ENCODE measurements around the gene SMIM13.

SMIM13 gene

DNA sequence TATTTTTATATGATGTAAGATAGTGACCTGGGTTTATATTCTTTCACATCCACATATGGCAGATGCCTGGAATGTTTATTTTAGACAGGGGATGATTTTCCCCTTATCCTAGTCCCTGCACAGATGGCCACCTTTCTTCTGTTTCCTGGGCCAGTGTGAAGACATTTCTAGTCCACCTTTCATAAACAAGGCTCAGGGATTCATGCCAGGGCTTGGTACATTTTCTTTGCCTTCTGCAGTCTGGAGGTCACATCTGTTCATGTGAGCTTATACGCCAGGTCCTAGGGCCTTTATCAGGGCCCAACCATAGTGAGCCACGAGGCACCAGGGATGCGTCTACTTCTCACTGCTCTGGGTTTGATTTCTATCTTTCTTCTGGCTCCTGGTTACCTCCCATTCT lies 55.9 kb downstream of the SMIM13 start:
- Histone ChIP-seq H3K79me1 (ENCODE audit: low read length) (no peaks in the 10 kb centered on the region), H3K23ac (ENCODE audit: low read length) (no peak overlapping the region), H3K4me1 (ENCODE audit: control insufficient read depth, low read depth, low read length) (no peaks in the 10 kb centered on the region), H3K36me3 (ENCODE audit: control insufficient read depth, insufficient read depth, low read length) (no peaks in the 10 kb centered on the region), H4K5ac (ENCODE audit: low read length) (no peak overlapping the region), H3K4ac (ENCODE audit: low read depth, low read length) (no peak overlapping the region), H3K79me2 (ENCODE audit: control insufficient read depth, insufficient read depth, low read length) (no peaks in the 10 kb centered on the region), H3K9ac (ENCODE audit: low read length) (no peak overlapping the region), H2AK5ac (ENCODE audit: low read length) (no peak overlapping the region), H2BK120ac (ENCODE audit: low read depth, low read length) (no peak overlapping the region), H3K56ac (ENCODE audit: low read length) (no peak overlapping the region), H3K27ac (ENCODE audit: low read depth, low read length) (no peak overlapping the region), H3K4me2 (ENCODE audit: low read length) (no peak overlapping the region), H3K18ac (ENCODE audit: low read length) (no peak overlapping the region), H2BK5ac (ENCODE audit: low read length) (no peak overlapping the region), H3K4me3 (ENCODE audit: low read length) (no peak overlapping the region), H2BK15ac (replicated peaks; ENCODE audit: low read depth) (no peak overlapping the region), H4K8ac (ENCODE audit: low read depth, low read length) (no peak overlapping the region), H3K27me3 (ENCODE audit: insufficient read depth, low read length, poor library complexity) (no peaks in the 10 kb centered on the region)
- no peak for DNase-seq
- no CpG with 5 or more reads among the region's 3 CpGs for WGBS (ENCODE audit: extremely low coverage, insufficient coverage, low lambda C conversion rate)

DNA sequence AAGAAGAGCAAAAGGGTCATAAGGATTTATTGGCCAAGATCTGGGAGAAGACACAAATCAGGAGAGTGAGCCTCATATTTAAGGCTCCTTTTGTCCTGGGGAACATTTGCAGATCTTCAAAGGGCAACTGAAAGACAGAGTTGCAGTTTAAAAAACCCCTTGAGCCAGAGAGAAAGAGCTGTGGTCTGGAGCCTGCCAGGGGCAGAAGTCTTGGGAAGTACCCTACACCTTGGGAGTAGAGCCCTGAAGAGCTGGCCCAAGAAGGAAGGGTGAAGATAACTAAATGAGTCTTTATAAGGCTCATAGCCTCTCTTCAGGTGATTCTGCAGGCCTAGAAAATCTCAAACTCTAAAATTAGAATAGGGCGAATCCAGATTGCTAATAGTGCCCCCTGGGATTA lies 57.9 kb downstream of the SMIM13 start:
- no peak overlapping the region for H2BK15ac ChIP-seq (replicated peaks; ENCODE audit: low read depth)
- H3K4me2 ChIP-seq (ENCODE audit: low read length): no peak overlapping the region
- H3K4me1 ChIP-seq (ENCODE audit: control insufficient read depth, low read depth, low read length): peaks cover 2% of the 10 kb centered on the region
- H3K18ac ChIP-seq (ENCODE audit: low read length): peak overlapping the region; percentile 39
- H3K4me3 ChIP-seq (ENCODE audit: low read length): no peak overlapping the region
- WGBS (ENCODE audit: extremely low coverage, insufficient coverage, low lambda C conversion rate): no CpG with 5 or more reads among the region's 1 CpG
- no peak overlapping the region for H4K5ac ChIP-seq (ENCODE audit: low read length)
- no peaks in the 10 kb centered on the region for H3K79me2 ChIP-seq (ENCODE audit: control insufficient read depth, insufficient read depth, low read length)
- H3K23ac ChIP-seq (ENCODE audit: low read length): no peak overlapping the region
- no peak overlapping the region for H2AK5ac ChIP-seq (ENCODE audit: low read length)
- H3K27me3 ChIP-seq (ENCODE audit: insufficient read depth, low read length, poor library complexity): no peaks in the 10 kb centered on the region
- no peak overlapping the region for H4K8ac ChIP-seq (ENCODE audit: low read depth, low read length)
- no peak for DNase-seq
- peak overlapping the region; percentile 67 for H3K4ac ChIP-seq (ENCODE audit: low read depth, low read length)
- no peak overlapping the region for H3K9ac ChIP-seq (ENCODE audit: low read length)
- H3K27ac ChIP-seq (ENCODE audit: low read depth, low read length): no peak overlapping the region
- no peak overlapping the region for H3K56ac ChIP-seq (ENCODE audit: low read length)
- no peak overlapping the region for H2BK5ac ChIP-seq (ENCODE audit: low read length)
- no peaks in the 10 kb centered on the region for H3K79me1 ChIP-seq (ENCODE audit: low read length)
- H2BK120ac ChIP-seq (ENCODE audit: low read depth, low read length): no peak overlapping the region
- H3K36me3 ChIP-seq (ENCODE audit: control insufficient read depth, insufficient read depth, low read length): no peaks in the 10 kb centered on the region

DNA sequence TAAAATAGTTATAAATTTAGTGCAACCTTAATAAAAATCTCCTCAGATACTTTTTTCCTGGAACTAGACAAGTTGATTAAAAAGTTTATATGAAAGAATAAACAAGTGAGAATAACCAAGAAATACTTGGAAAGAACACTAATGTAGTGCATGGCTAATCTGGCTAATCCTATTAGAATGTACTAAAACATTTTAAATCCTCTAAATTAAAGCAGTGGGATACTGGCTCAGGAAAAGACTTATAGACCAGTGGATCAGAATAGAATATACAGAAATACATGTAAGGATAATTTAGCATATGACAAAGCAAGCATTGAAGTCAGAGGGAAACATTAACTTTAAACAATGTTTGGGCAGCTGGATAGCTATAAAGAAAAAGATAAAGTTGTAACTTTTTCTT lies 58.9 kb downstream of the SMIM13 start:
- Histone ChIP-seq H3K79me2 (ENCODE audit: control insufficient read depth, insufficient read depth, low read length) (no peaks in the 10 kb centered on the region), H3K9ac (ENCODE audit: low read length) (no peak overlapping the region), H3K4ac (ENCODE audit: low read depth, low read length) (no peak overlapping the region), H3K79me1 (ENCODE audit: low read length) (no peaks in the 10 kb centered on the region), H3K4me1 (ENCODE audit: control insufficient read depth, low read depth, low read length) (peaks cover 2% of the 10 kb centered on the region), H3K36me3 (ENCODE audit: control insufficient read depth, insufficient read depth, low read length) (no peaks in the 10 kb centered on the region), H3K4me2 (ENCODE audit: low read length) (no peak overlapping the region), H4K8ac (ENCODE audit: low read depth, low read length) (no peak overlapping the region), H3K27ac (ENCODE audit: low read depth, low read length) (no peak overlapping the region), H3K4me3 (ENCODE audit: low read length) (no peak overlapping the region), H2BK5ac (ENCODE audit: low read length) (no peak overlapping the region), H2AK5ac (ENCODE audit: low read length) (no peak overlapping the region), H3K27me3 (ENCODE audit: insufficient read depth, low read length, poor library complexity) (no peaks in the 10 kb centered on the region), H2BK15ac (replicated peaks; ENCODE audit: low read depth) (no peak overlapping the region), H4K5ac (ENCODE audit: low read length) (no peak overlapping the region), H2BK120ac (ENCODE audit: low read depth, low read length) (no peak overlapping the region), H3K23ac (ENCODE audit: low read length) (no peak overlapping the region), H3K18ac (ENCODE audit: low read length) (no peak overlapping the region), H3K56ac (ENCODE audit: low read length) (no peak overlapping the region)
- no peak for DNase-seq

DNA sequence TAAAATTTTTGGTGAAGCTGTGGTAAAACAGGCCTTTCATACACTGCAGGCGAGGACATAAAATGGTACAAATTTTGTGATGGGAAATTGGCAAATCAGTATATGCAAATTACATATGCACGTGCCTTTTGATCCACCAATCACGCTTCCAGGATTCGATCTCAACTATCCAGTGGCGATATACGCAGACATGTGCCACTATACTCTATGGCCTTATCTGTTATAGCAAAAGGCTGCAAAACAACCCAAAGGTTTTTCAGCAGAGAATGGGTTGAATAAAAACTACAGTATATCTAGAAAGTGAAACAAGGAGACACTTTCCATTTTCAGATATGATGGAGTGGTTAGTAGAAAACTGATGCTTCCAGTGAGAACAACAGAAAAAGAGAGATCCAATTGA lies 59.8 kb downstream of the SMIM13 start:
- Histone ChIP-seq H3K4me2 (ENCODE audit: low read length) (no peak overlapping the region), H3K36me3 (ENCODE audit: control insufficient read depth, insufficient read depth, low read length) (no peaks in the 10 kb centered on the region), H3K56ac (ENCODE audit: low read length) (no peak overlapping the region), H4K8ac (ENCODE audit: low read depth, low read length) (no peak overlapping the region), H3K27me3 (ENCODE audit: insufficient read depth, low read length, poor library complexity) (no peaks in the 10 kb centered on the region), H3K18ac (ENCODE audit: low read length) (no peak overlapping the region), H4K5ac (ENCODE audit: low read length) (no peak overlapping the region), H3K23ac (ENCODE audit: low read length) (no peak overlapping the region), H3K27ac (ENCODE audit: low read depth, low read length) (no peak overlapping the region), H2BK15ac (replicated peaks; ENCODE audit: low read depth) (no peak overlapping the region), H2BK120ac (ENCODE audit: low read depth, low read length) (no peak overlapping the region), H3K4ac (ENCODE audit: low read depth, low read length) (no peak overlapping the region), H3K9ac (ENCODE audit: low read length) (no peak overlapping the region), H3K4me3 (ENCODE audit: low read length) (no peak overlapping the region), H3K79me2 (ENCODE audit: control insufficient read depth, insufficient read depth, low read length) (no peaks in the 10 kb centered on the region), H3K79me1 (ENCODE audit: low read length) (no peaks in the 10 kb centered on the region), H2AK5ac (ENCODE audit: low read length) (no peak overlapping the region), H3K4me1 (ENCODE audit: control insufficient read depth, low read depth, low read length) (peaks cover 2% of the 10 kb centered on the region), H2BK5ac (ENCODE audit: low read length) (no peak overlapping the region)
- DNase-seq: no peak
- WGBS (ENCODE audit: extremely low coverage, insufficient coverage, low lambda C conversion rate): no CpG with 5 or more reads among the region's 6 CpGs

DNA sequence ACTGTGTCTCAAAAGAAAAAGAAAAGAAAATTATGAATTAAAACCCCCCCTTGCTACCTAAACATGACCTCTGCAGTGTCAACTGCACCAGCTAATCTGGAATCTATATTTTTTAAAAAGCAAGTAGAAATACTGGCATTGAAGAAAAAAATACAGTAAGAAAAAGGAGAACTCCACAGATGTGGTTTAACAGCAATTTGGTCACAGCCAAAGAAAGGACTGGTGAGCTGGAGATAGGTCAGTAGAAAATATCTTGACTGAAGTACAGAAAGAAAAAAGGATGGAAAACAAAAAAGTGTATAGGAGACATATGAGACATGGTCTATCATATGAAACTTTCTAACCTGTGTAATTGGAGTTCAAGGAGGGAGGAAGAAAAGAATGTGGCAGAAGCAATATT lies 62.0 kb downstream of the SMIM13 start:
- Histone ChIP-seq H2BK15ac (replicated peaks; ENCODE audit: low read depth) (no peak overlapping the region), H4K8ac (ENCODE audit: low read depth, low read length) (no peak overlapping the region), H3K9ac (ENCODE audit: low read length) (no peak overlapping the region), H3K4me1 (ENCODE audit: control insufficient read depth, low read depth, low read length) (peaks cover 2% of the 10 kb centered on the region), H3K18ac (ENCODE audit: low read length) (no peak overlapping the region), H3K4me2 (ENCODE audit: low read length) (no peak overlapping the region), H2BK120ac (ENCODE audit: low read depth, low read length) (no peak overlapping the region), H3K4ac (ENCODE audit: low read depth, low read length) (no peak overlapping the region), H3K27me3 (ENCODE audit: insufficient read depth, low read length, poor library complexity) (no peaks in the 10 kb centered on the region), H2AK5ac (ENCODE audit: low read length) (no peak overlapping the region), H2BK5ac (ENCODE audit: low read length) (no peak overlapping the region), H3K23ac (ENCODE audit: low read length) (no peak overlapping the region), H3K79me2 (ENCODE audit: control insufficient read depth, insufficient read depth, low read length) (no peaks in the 10 kb centered on the region), H3K4me3 (ENCODE audit: low read length) (no peak overlapping the region), H4K5ac (ENCODE audit: low read length) (no peak overlapping the region), H3K36me3 (ENCODE audit: control insufficient read depth, insufficient read depth, low read length) (no peaks in the 10 kb centered on the region), H3K56ac (ENCODE audit: low read length) (no peak overlapping the region), H3K79me1 (ENCODE audit: low read length) (no peaks in the 10 kb centered on the region), H3K27ac (ENCODE audit: low read depth, low read length) (no peak overlapping the region)
- no peak for DNase-seq

DNA sequence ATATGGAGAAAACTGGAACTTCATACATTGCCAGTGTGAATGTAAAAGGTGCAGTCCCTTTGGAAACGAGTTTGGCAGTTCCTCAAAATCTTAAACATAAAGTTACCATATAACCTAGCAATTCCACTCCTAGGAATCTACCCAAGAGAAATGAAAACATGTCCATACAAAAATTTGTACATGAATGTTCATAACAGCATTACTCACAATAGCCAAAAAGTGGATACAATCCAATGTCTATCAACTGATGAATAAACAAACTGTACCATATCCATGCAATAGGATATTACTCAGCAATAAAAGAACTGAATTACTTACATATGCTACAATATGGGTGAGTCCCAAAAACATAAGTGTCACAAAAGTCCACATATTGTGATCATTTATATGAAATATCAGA lies 66.6 kb downstream of the SMIM13 start:
- H3K56ac ChIP-seq (ENCODE audit: low read length): no peak overlapping the region
- no CpG with 5 or more reads among the region's 1 CpG for WGBS (ENCODE audit: extremely low coverage, insufficient coverage, low lambda C conversion rate)

More for the DNA sequence above, 66.6 kb downstream of the SMIM13 start:
- no peak overlapping the region for H2AK5ac ChIP-seq (ENCODE audit: low read length)
- DNase-seq: no peak
- no peak overlapping the region for H2BK5ac ChIP-seq (ENCODE audit: low read length)
- no peaks in the 10 kb centered on the region for H3K79me2 ChIP-seq (ENCODE audit: control insufficient read depth, insufficient read depth, low read length)
- no peaks in the 10 kb centered on the region for H3K27me3 ChIP-seq (ENCODE audit: insufficient read depth, low read length, poor library complexity)
- no peak overlapping the region for H4K8ac ChIP-seq (ENCODE audit: low read depth, low read length)
- no peak overlapping the region for H3K27ac ChIP-seq (ENCODE audit: low read depth, low read length)
- no peaks in the 10 kb centered on the region for H3K36me3 ChIP-seq (ENCODE audit: control insufficient read depth, insufficient read depth, low read length)
- no peak overlapping the region for H3K4me2 ChIP-seq (ENCODE audit: low read length)
- no peak overlapping the region for H3K23ac ChIP-seq (ENCODE audit: low read length)
- H2BK120ac ChIP-seq (ENCODE audit: low read depth, low read length): no peak overlapping the region
- H3K18ac ChIP-seq (ENCODE audit: low read length): no peak overlapping the region
- no peak overlapping the region for H3K9ac ChIP-seq (ENCODE audit: low read length)
- no peak overlapping the region for H2BK15ac ChIP-seq (replicated peaks; ENCODE audit: low read depth)
- no peaks in the 10 kb centered on the region for H3K79me1 ChIP-seq (ENCODE audit: low read length)
- no peak overlapping the region for H3K4ac ChIP-seq (ENCODE audit: low read depth, low read length)
- no peak overlapping the region for H3K4me3 ChIP-seq (ENCODE audit: low read length)
- no peak overlapping the region for H4K5ac ChIP-seq (ENCODE audit: low read length)
- H3K4me1 ChIP-seq (ENCODE audit: control insufficient read depth, low read depth, low read length): no peaks in the 10 kb centered on the region
